Fibroblast of skin of back (primary cell): ENCODE results near the gene FIBCD1.
"Not testable (repeated sequence)": the region's sequence is repeated elsewhere in the genome, so short reads cannot be mapped to it uniquely, and the experiment has no call there.

Experiments used
- DNase-seq: peaks from one replicate; pipeline ENCODE4 v3.0.0-alpha.2; 2013

FIBCD1 gene

GRCh38 chr9:130972957-130973685 is 34.1 kb upstream of the FIBCD1 start:
- no peak for DNase-seq

- no peak for DNase-seq
Measured at GRCh38 chr9:130972277-130972956, 33.4 kb upstream of the FIBCD1 start.

- no peak for DNase-seq
Measured at GRCh38 chr9:130971294-130971849, 32.3 kb upstream of the FIBCD1 start.

GRCh38 chr9:130970855-130971254 is 31.8 kb upstream of the FIBCD1 start:
- DNase-seq: no peak

GRCh38 chr9:130970052-130970451 is 31.0 kb upstream of the FIBCD1 start:
- DNase-seq: no peak

GRCh38 chr9:130965680-130966079 is 26.6 kb upstream of the FIBCD1 start:
- DNase-seq: no peak

GRCh38 chr9:130963916-130964315 is 24.9 kb upstream of the FIBCD1 start:
- no peak for DNase-seq

GRCh38 chr9:130963337-130963908 is 24.4 kb upstream of the FIBCD1 start:
- DNase-seq: no peak

GRCh38 chr9:130962418-130963316 is 23.6 kb upstream of the FIBCD1 start:
- peak; percentile 98 for DNase-seq

- no peak for DNase-seq
Measured at GRCh38 chr9:130961511-130962300, 22.7 kb upstream of the FIBCD1 start.

- DNase-seq: no peak
Measured at GRCh38 chr9:130960522-130961378, 21.7 kb upstream of the FIBCD1 start.

GRCh38 chr9:130959809-130960334 is 20.8 kb upstream of the FIBCD1 start:
- DNase-seq: no peak

- DNase-seq: not testable (repeated sequence)
Measured at GRCh38 chr9:130958564-130958963, 19.5 kb upstream of the FIBCD1 start.

GRCh38 chr9:130957451-130958203 is 18.6 kb upstream of the FIBCD1 start:
- DNase-seq: no peak

GRCh38 chr9:130956636-130957450 is 17.8 kb upstream of the FIBCD1 start:
- no peak for DNase-seq

- DNase-seq: no peak
Measured at GRCh38 chr9:130955947-130956621, 17.0 kb upstream of the FIBCD1 start.

- not testable (repeated sequence) for DNase-seq
Measured at GRCh38 chr9:130954925-130955324, 15.9 kb upstream of the FIBCD1 start.

GRCh38 chr9:130954317-130954716 is 15.3 kb upstream of the FIBCD1 start:
- DNase-seq: no peak
